SU-DHL-6 (cell line): ENCODE data around the gene OAS3.

Experiments
- H2AFZ ChIP-seq: fragments of 200-600 bp; sonication (generic); 2 replicates; pipeline ENCODE4 v1.6.1; 2014; ENCODE audit warnings: low read depth, mild to moderate bottlenecking, moderate library complexity, mixed read lengths, antibody characterized with exemption, low read length; ENCODE audit not compliant: severe bottlenecking
- H3F3A ChIP-seq: fragments of 200-600 bp; shearing (Covaris generic); 2 replicates; pipeline ENCODE4 v1.6.0; 2016; ENCODE audit warnings: antibody characterized with exemption, mild to moderate bottlenecking; ENCODE audit not compliant: insufficient read depth
- H3K27ac ChIP-seq: fragments of 200-600 bp; sonication (generic); 2 replicates; pipeline ENCODE4 v1.5.1; 2016; ENCODE audit warnings: low read depth, mild to moderate bottlenecking, low read length, moderate library complexity, mixed read lengths
- H3K27me3 ChIP-seq: fragments of 200-600 bp; sonication (generic), shearing (Covaris generic); 2 replicates; pipeline ENCODE4 v1.6.0; 2014; ENCODE audit warnings: mild to moderate bottlenecking, low read length
- H3K36me3 ChIP-seq: fragments of 200-600 bp; sonication (generic); 2 replicates; pipeline ENCODE4 v1.6.1; 2014; ENCODE audit warnings: mild to moderate bottlenecking, low read length, mixed read lengths
- H3K4me2 ChIP-seq: fragments of 300-600, 200-600 bp; shearing (Covaris generic), sonication (generic); 2 replicates; pipeline ENCODE4 v1.6.0; 2014; ENCODE audit warnings: low read length, low read depth, mild to moderate bottlenecking; ENCODE audit not compliant: poor library complexity, severe bottlenecking
- H3K4me3 ChIP-seq: fragments of 200-600 bp; sonication (generic); 2 replicates; pipeline ENCODE4 v1.5.1; 2014; ENCODE audit warnings: antibody characterized with exemption, low read length, mild to moderate bottlenecking, mixed read lengths; ENCODE audit not compliant: insufficient read depth, poor library complexity, severe bottlenecking
- H3K79me2 ChIP-seq: fragments of 200-600 bp; sonication (generic); 2 replicates; pipeline ENCODE4 v1.6.1; 2014; ENCODE audit warnings: mild to moderate bottlenecking, low read length, moderate library complexity; ENCODE audit not compliant: insufficient read depth
- H3K9ac ChIP-seq: fragments of 200-600 bp; sonication (generic); 2 replicates; pipeline ENCODE4 v1.7.0; 2014; ENCODE audit warnings: mild to moderate bottlenecking, low read length
- H3K9me2 ChIP-seq: fragments of 200-600 bp; sonication (generic); replicated peaks from 2 replicates; pipeline ENCODE4 v1.6.1; 2014; ENCODE audit warnings: low read length; ENCODE audit not compliant: insufficient read depth
- H3K9me3 ChIP-seq: fragments of 200-600 bp; sonication (generic); 2 replicates; pipeline ENCODE4 v1.6.1; 2014; ENCODE audit warnings: low read length, mixed read lengths; ENCODE audit not compliant: insufficient read depth
- H4K20me1 ChIP-seq: fragments of 200-600 bp; sonication (generic); 2 replicates; pipeline ENCODE4 v1.6.1; 2014; ENCODE audit warnings: low read depth, mild to moderate bottlenecking, antibody characterized with exemption, low read length, moderate library complexity, mixed read lengths
- EZH2phosphoT487 ChIP-seq: fragments of 200-600 bp; sonication (generic), shearing (Covaris generic); conservative IDR thresholded peaks from 2 replicates; pipeline ENCODE4 v1.6.1; 2018; ENCODE audit warnings: mild to moderate bottlenecking, antibody characterized with exemption, low read length, moderate library complexity, mixed read lengths
- TF ChIP-seq, protein P1 (sequence below): fragments of 200-600 bp; sonication (generic); IDR thresholded peaks from one replicate; pipeline ENCODE4 v1.5.1; 2017; ENCODE audit warnings: antibody characterized with exemption, mild to moderate bottlenecking, low read length, moderate library complexity; ENCODE audit not compliant: insufficient read depth, poor library complexity, severe bottlenecking

The OAS3 gene

GRCh38 chr12:113021500-113021899 is 83.2 kb downstream of the OAS3 start:
- TF ChIP-seq, protein P1, sequence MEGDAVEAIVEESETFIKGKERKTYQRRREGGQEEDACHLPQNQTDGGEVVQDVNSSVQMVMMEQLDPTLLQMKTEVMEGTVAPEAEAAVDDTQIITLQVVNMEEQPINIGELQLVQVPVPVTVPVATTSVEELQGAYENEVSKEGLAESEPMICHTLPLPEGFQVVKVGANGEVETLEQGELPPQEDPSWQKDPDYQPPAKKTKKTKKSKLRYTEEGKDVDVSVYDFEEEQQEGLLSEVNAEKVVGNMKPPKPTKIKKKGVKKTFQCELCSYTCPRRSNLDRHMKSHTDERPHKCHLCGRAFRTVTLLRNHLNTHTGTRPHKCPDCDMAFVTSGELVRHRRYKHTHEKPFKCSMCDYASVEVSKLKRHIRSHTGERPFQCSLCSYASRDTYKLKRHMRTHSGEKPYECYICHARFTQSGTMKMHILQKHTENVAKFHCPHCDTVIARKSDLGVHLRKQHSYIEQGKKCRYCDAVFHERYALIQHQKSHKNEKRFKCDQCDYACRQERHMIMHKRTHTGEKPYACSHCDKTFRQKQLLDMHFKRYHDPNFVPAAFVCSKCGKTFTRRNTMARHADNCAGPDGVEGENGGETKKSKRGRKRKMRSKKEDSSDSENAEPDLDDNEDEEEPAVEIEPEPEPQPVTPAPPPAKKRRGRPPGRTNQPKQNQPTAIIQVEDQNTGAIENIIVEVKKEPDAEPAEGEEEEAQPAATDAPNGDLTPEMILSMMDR = no peak
- no peak for TF ChIP-seq EZH2phosphoT487
- Histone ChIP-seq H3F3A (no peaks in the 10 kb centered on the region), H3K9me3 (no peaks in the 10 kb centered on the region), H3K9ac (no peak overlapping the region), H2AFZ (no peak overlapping the region), H3K36me3 (no peaks in the 10 kb centered on the region), H3K27ac (no peak overlapping the region), H3K9me2 (no peaks in the 10 kb centered on the region), H3K27me3 (no peaks in the 10 kb centered on the region), H3K79me2 (no peaks in the 10 kb centered on the region), H3K4me3 (no peak overlapping the region), H3K4me2 (no peak overlapping the region), H4K20me1 (no peaks in the 10 kb centered on the region)
